GM12892 (cell line): Measurements from ENCODE around the gene SHLD1.

ENCODE experiments used
- POLR2A ChIP-seq: IDR thresholded peaks from 2 replicates; pipeline ENCODE4 v1.6.1; 2011; ENCODE audit warnings: low read depth, low read length, control low read depth
- POLR2AphosphoS5 ChIP-seq: IDR thresholded peaks from 2 replicates; pipeline ENCODE4 v1.6.1; 2011; ENCODE audit warnings: low read depth, low read length, control low read depth
- TAF1 ChIP-seq: IDR thresholded peaks from 2 replicates; pipeline ENCODE4 v1.6.1; 2011; ENCODE audit warnings: low read depth, mild to moderate bottlenecking, control low read depth, low read length, borderline replicate concordance

GRCh38 chr20:5767493-5768098 lies 17.4 kb downstream of the SHLD1 start:
- TF ChIP-seq POLR2A (no peak), POLR2AphosphoS5 (no peak), TAF1 (no peak)
